ENCODE measurements around the gene TUBGCP2. TPM values are rescaled to one million over a fixed set of nuclear protein-coding genes. Genes with fewer than 3 reads are reported as not detected.
"Not testable (repeated sequence)": the region's sequence is repeated elsewhere in the genome, so short reads cannot be mapped to it uniquely, and the experiment has no call there.

TUBGCP2 gene
- total RNA-seq, 2 experiments from 2014 or later, result 52.3 to 58.2 TPM

- no peaks in the 10 kb centered on the region for H3K36me3 Mint-ChIP-seq (ENCODE audit: low read depth)
- CTCF ChIA-PET, result no interaction called here
- H3K4me3 Mint-ChIP-seq, result no peak overlapping the region
- no peaks in the 10 kb centered on the region for H3K9me3 Mint-ChIP-seq
- H3K4me1 Mint-ChIP-seq, result peaks cover 15% of the 10 kb centered on the region
- POLR2A ChIA-PET, result no interaction called here
- H3K27me3 Mint-ChIP-seq, result peaks cover 63% of the 10 kb centered on the region
- DNase-seq, result no peak
- H3K27ac Mint-ChIP-seq, result no peak overlapping the region
Observed at GRCh38 chr10:133235932-133236331, 72.7 kb downstream of the TUBGCP2 start.

GRCh38 chr10:133235265-133235855 is 73.3 kb downstream of the TUBGCP2 start:
- H3K36me3 Mint-ChIP-seq (ENCODE audit: low read depth), result no peaks in the 10 kb centered on the region
- peaks cover 12% of the 10 kb centered on the region for H3K4me1 Mint-ChIP-seq
- no peak for DNase-seq
- H3K27me3 Mint-ChIP-seq, result peaks cover 60% of the 10 kb centered on the region
- POLR2A ChIA-PET, result no interaction called here
- H3K9me3 Mint-ChIP-seq, result no peaks in the 10 kb centered on the region
- H3K27ac Mint-ChIP-seq, result no peak overlapping the region
- CTCF ChIA-PET, result no interaction called here
- no peak overlapping the region for H3K4me3 Mint-ChIP-seq

- Mint-ChIP-seq H3K27me3 (peaks cover 59% of the 10 kb centered on the region), H3K4me1 (peaks cover 12% of the 10 kb centered on the region)
- DNase-seq; POLR2A ChIA-PET; CTCF ChIA-PET; H3K27ac Mint-ChIP-seq; H3K36me3 Mint-ChIP-seq (ENCODE audit: low read depth); H3K4me3 Mint-ChIP-seq; H3K9me3 Mint-ChIP-seq: not testable (repeated sequence)
Observed at GRCh38 chr10:133234796-133235195, 73.9 kb downstream of the TUBGCP2 start.

- DNase-seq, result no peak
- Mint-ChIP-seq H3K4me1 (peaks cover 17% of the 10 kb centered on the region), H3K9me3 (no peaks in the 10 kb centered on the region), H3K36me3 (ENCODE audit: low read depth) (peaks cover 5% of the 10 kb centered on the region), H3K4me3 (no peak overlapping the region), H3K27ac (no peak overlapping the region), H3K27me3 (peaks cover 62% of the 10 kb centered on the region)
- POLR2A ChIA-PET, result no interaction called here
- CTCF ChIA-PET, result no interaction called here
Observed at GRCh38 chr10:133231946-133232574, 76.6 kb downstream of the TUBGCP2 start.

- H3K27me3 Mint-ChIP-seq, result peaks cover 69% of the 10 kb centered on the region
- H3K4me1 Mint-ChIP-seq, result peaks cover 24% of the 10 kb centered on the region
- H3K4me3 Mint-ChIP-seq, result peak overlapping the region; percentile 17
- DNase-seq, result no peak
- POLR2A ChIA-PET, result no interaction called here
- CTCF ChIA-PET, result no interaction called here
- H3K36me3 Mint-ChIP-seq (ENCODE audit: low read depth), result peaks cover 5% of the 10 kb centered on the region
- no peaks in the 10 kb centered on the region for H3K9me3 Mint-ChIP-seq
- no peak overlapping the region for H3K27ac Mint-ChIP-seq
Observed at GRCh38 chr10:133231244-133231945, 77.3 kb downstream of the TUBGCP2 start.

- Mint-ChIP-seq H3K4me3 (no peak overlapping the region), H3K36me3 (ENCODE audit: low read depth) (peaks cover 6% of the 10 kb centered on the region), H3K27ac (no peak overlapping the region), H3K9me3 (no peaks in the 10 kb centered on the region), H3K4me1 (peaks cover 28% of the 10 kb centered on the region), H3K27me3 (peaks cover 67% of the 10 kb centered on the region)
- POLR2A ChIA-PET, result no interaction called here
- CTCF ChIA-PET, result no interaction called here
- no peak for DNase-seq
Observed at GRCh38 chr10:133230387-133231195, 78.1 kb downstream of the TUBGCP2 start.

GRCh38 chr10:133230044-133230361 is 78.7 kb downstream of the TUBGCP2 start, which contains the start of gene UTF1:
UTF1 (plus strand) TSS chr10:133230217; CDS start chr10:133230289, 72 bp downstream.
- H3K4me3 Mint-ChIP-seq, result no peak within 1 kb of the TSS
- H3K9me3 Mint-ChIP-seq, result no peaks in the 10 kb centered on the region
- H3K27me3 Mint-ChIP-seq, result peaks cover 65% of the 10 kb centered on the region
- peaks cover 32% of the 10 kb centered on the region for H3K4me1 Mint-ChIP-seq
- peaks cover 7% of the 10 kb centered on the region for H3K36me3 Mint-ChIP-seq (ENCODE audit: low read depth)
- POLR2A ChIA-PET, result no interaction called here
- H3K27ac Mint-ChIP-seq, result no peak within 1 kb of the TSS
- DNase-seq, result no peak
- CTCF ChIA-PET, result no interaction called here

GRCh38 chr10:133229265-133230043 is 79.2 kb downstream of the TUBGCP2 start:
- Mint-ChIP-seq H3K4me3 (no peak overlapping the region), H3K36me3 (ENCODE audit: low read depth) (peaks cover 7% of the 10 kb centered on the region), H3K27me3 (peaks cover 61% of the 10 kb centered on the region), H3K27ac (no peak overlapping the region), H3K4me1 (peaks cover 32% of the 10 kb centered on the region), H3K9me3 (no peaks in the 10 kb centered on the region)
- DNase-seq, result no peak
- POLR2A ChIA-PET, result no interaction called here
- CTCF ChIA-PET, result no interaction called here

Other genes starting within 250 kb of the TUBGCP2 start
- not detected for gene ADGRA1, start 220.9 kb downstream of the TUBGCP2 start, total RNA-seq
- 1 to 10 TPM in 1 of 2 experiments, under 1 TPM in 1; 0.55 to 1.2 TPM for gene KNDC1, start 148.7 kb downstream of the TUBGCP2 start, total RNA-seq
- not detected for gene UTF1, start 78.7 kb downstream of the TUBGCP2 start, total RNA-seq
- gene VENTX, start 71.0 kb downstream of the TUBGCP2 start, total RNA-seq, result not detected
- 100 to 1,000 TPM; 206 to 207 TPM for gene ADAM8, start 32.0 kb downstream of the TUBGCP2 start, total RNA-seq
- 10 to 100 TPM; 45.7 to 52.7 TPM for gene ZNF511, start within 50 bp of the TUBGCP2 start, total RNA-seq
- not detected for gene CALY, start 28.0 kb upstream of the TUBGCP2 start, total RNA-seq
- not detected for gene PRAP1, start 38.5 kb upstream of the TUBGCP2 start, total RNA-seq
- 10 to 100 TPM; 11.2 to 11.4 TPM for gene FUOM, start 49.1 kb upstream of the TUBGCP2 start, total RNA-seq
- gene ECHS1, start 64.5 kb upstream of the TUBGCP2 start, total RNA-seq, result 10 to 100 TPM; 31.3 to 31.6 TPM
- gene PAOX, start 70.4 kb upstream of the TUBGCP2 start, total RNA-seq, result 1 to 10 TPM; 5.9 to 7.8 TPM
- gene MTG1, start 85.3 kb upstream of the TUBGCP2 start, total RNA-seq, result 10 to 100 TPM; 41.7 to 42.2 TPM
- not detected for gene SPRN, start 115.8 kb upstream of the TUBGCP2 start, total RNA-seq
- 10 to 100 TPM; 15.3 to 15.4 TPM for gene SCART1, start 145.1 kb upstream of the TUBGCP2 start, total RNA-seq
- under 1 TPM; 0.43 to 0.76 TPM for gene CYP2E1, start 218.5 kb upstream of the TUBGCP2 start, total RNA-seq